GM12874 (cell line): ENCODE results near the gene RNF32.

Experiments
- TF ChIP-seq, protein P1 (sequence below): IDR thresholded peaks from 2 replicates; pipeline ENCODE4 v1.5.1; 2011; ENCODE audit warnings: low read depth, mild to moderate bottlenecking, control low read depth, low read length, moderate library complexity; ENCODE audit not compliant: insufficient read depth

The RNF32 gene

DNA sequence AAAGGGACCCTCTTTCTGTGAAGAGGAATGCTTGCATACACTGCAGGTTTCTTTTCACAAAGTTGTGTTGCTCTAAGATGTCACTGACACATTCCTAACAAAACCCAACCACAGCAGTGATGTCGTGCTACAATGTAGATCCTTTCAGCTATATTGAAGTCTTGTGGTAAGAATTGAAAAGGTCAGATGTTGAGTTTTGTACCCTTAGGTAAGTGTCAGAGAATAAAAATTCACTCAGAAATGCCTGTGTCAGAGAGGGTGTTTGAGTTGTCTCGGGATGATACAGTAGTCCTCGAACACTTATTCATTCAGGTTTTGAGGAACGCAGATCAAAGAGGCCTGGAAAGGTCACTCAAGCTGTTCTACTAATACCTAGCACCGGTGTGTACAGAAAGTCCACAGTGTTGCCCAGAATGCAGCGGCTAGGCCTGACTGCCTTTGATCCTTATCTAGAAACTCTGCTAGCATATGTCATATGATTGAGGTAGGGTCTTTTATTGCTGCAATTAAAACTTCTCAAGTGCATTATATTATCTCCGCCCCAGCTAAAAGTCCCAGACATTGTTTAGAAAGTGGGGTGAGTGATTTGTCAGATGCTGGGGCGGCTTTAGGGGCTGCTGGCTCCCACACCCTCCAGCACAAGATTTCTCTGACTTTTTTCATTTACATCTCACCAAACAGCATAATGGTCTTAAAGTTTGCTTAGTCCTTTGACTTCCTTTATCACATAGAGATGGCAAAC lies 26.0 kb downstream of the RNF32 start:
- TF ChIP-seq, protein P1, sequence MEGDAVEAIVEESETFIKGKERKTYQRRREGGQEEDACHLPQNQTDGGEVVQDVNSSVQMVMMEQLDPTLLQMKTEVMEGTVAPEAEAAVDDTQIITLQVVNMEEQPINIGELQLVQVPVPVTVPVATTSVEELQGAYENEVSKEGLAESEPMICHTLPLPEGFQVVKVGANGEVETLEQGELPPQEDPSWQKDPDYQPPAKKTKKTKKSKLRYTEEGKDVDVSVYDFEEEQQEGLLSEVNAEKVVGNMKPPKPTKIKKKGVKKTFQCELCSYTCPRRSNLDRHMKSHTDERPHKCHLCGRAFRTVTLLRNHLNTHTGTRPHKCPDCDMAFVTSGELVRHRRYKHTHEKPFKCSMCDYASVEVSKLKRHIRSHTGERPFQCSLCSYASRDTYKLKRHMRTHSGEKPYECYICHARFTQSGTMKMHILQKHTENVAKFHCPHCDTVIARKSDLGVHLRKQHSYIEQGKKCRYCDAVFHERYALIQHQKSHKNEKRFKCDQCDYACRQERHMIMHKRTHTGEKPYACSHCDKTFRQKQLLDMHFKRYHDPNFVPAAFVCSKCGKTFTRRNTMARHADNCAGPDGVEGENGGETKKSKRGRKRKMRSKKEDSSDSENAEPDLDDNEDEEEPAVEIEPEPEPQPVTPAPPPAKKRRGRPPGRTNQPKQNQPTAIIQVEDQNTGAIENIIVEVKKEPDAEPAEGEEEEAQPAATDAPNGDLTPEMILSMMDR: no peak

DNA sequence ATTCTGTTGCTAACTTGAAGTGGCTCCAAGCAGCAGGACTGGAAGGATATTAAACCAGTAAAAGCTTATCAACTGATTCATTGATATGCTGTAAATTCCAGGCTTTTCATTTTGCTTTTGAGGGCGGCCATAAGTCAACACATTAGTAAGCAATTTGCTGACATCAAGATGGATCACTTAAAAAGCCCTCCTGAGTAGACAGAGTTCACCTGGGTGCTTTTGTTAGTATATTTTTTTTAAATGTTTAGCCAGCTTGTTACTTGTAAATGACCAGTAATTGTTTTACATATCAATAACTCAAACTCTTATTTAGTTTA lies 26.5 kb downstream of the RNF32 start:
- TF ChIP-seq, protein P1: no peak

DNA sequence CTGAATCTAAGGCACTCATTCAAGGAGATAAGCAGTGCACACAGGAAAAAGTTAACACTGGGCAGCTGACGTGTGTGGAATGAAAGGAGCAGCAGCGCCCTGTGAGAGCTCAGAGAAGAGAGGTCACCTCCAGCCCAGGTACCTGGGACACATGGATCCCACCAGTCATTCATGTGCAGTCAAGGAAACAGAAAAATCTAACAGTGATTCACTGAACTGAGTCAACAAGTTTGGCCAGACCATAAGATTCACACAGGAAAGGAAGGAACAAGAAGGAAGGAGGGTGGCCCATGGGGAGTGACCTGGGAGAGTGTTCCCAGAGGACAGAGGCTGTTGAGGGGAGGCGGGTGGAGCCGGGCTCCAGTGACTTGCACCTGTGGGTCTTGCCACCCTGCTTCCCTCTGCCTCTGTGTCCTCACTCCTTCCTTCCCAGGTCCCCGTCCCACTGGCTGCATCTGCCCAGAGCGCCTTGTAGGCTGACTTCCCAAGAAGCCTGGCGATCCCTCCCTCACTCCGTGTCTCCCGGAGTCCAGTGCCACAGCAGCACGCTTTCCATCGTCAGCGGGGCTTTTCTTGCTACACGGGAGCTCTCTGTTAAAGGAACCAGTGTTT lies 27.7 kb downstream of the RNF32 start:
- TF ChIP-seq, protein P1: no peak

DNA sequence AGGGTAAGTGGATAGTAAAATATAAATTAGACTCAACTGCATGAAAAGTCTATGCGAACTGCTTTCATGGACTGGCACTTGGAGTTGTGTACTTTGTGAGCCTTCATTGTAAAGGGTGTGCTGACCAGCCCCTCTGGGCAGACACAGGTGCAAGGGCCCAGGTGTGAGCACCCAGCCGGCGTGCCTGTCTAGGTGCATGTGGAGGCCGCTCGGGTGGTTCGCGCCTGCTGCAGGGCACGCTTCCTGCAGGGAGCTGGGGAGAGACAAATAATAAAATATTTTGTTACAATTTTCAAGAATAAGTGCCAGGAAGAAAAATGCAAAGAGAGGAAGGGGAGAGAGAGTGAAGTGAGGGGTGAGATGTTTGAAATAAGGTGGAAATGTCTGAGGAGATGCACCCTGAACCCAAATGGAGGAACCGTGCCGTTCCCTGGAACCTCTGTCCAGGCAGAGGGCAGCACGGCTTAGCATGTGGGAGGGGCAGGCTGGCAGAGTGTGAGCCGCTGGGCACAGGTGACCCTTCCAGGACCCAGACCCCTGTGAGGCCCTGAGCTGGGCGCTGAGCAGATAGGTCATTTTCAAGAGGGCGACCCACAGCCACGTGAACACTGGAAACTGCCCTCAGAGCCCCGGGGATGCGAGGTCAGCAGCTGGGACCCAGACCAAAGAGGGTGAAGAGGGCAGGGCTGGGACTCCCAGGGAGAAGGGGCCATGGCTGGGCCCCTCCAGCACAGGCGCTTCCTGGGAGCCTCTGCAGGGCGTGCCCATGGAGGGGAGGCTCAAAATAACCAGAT lies 28.7 kb downstream of the RNF32 start:
- TF ChIP-seq, protein P1: no peak

GRCh38 chr7:156673454-156673853 lies 32.9 kb downstream of the RNF32 start:
- TF ChIP-seq, protein P1: no peak

DNA sequence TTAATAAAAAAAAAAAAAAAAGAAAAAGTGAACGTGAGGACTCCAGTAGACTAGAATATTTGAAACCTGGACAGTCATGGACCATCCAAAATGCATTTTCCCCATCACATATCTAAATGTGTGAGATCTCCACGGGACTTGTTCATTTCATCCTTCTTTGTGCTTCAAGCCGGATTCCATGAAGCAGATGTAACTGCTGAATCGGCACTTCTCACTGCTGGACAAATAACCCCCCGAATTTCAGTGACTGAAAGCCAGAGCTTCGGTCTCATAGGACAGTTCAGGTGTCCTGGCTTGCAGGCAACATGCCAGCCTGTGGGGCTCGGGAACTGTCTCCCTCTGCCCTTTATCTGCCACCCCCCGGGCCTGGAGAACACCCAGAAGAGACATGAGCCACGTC lies 33.3 kb downstream of the RNF32 start:
- TF ChIP-seq, protein P1: no peak

DNA sequence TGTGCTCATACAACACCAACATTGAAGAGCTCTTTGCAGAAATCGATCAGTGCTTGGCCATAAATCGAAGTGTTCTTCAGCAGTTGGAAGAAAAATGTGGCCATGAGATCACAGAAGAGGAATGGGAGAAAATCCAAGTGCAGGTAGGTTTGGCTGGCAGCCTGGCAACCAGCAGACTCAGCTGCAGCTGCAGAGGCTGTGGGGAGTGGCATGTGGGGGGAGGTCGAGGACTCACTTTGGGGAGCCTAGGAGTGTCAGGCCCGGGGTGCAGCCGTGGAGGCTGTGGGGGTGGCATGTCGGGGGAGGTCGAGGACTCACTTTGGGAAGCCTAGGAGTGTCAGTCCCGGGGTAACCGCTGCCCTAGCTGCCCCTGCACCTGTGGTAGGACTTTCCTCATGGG lies 35.1 kb downstream of the RNF32 start:
- TF ChIP-seq, protein P1: no peak
